ENCODE measurements around the gene PAFAH1B2. TPM values are rescaled to one million over a fixed set of nuclear protein-coding genes. Genes with fewer than 3 reads are reported as not detected.

PAFAH1B2 gene
- total RNA-seq, 1 experiment from 2014 or later = 154 TPM

- Histone ChIP-seq H3K4me1 (ENCODE audit: control insufficient read depth in 1 of 2, insufficient read depth in 2 of 2, low read length in 2 of 2) (peaks cover 12 to 22% of the 10 kb centered on the region in 2 experiments), H3K79me2 (ENCODE audit: insufficient read depth, low read length) (no peaks in the 10 kb centered on the region), H3K36me3 (ENCODE audit: control insufficient read depth in 1 of 2, insufficient read depth in 2 of 2, low read length in 2 of 2) (peaks cover 0 to 7% of the 10 kb centered on the region in 2 experiments; a peak in 1 of 4 replicates), H3K4me2 (ENCODE audit: low read length) (no peak overlapping the region), H3K27me3 (ENCODE audit: insufficient read depth, low read length) (no peaks in the 10 kb centered on the region), H3K27ac (ENCODE audit: low read depth, low read length) (no peak overlapping the region), H3K9me2 (ENCODE audit: insufficient read depth) (no peaks in the 10 kb centered on the region), H4K20me1 (ENCODE audit: insufficient read depth) (no peaks in the 10 kb centered on the region), H3K4me3 (replicated peaks in 1 of 2; ENCODE audit: low read depth in 1 of 2, low read length in 2 of 2) (no peak overlapping the region), H3K9ac (ENCODE audit: low read length) (no peak overlapping the region), H2AFZ (ENCODE audit: low read depth, low read length, poor library complexity, severe bottlenecking) (no peak overlapping the region), H3K9me3 (ENCODE audit: control insufficient read depth in 1 of 2, insufficient read depth in 1 of 2, low read depth in 1 of 2, low read length in 2 of 2) (no peaks in the 10 kb centered on the region)
- no TSS peak for BruUV-seq (replicated peaks)
- ChIA-PET RAD21 (ENCODE audit: low non-redundant PET in 1 of 2, low total read pairs in 2 of 2, uncharacterized antibody in 2 of 2, unreplicated experiment in 2 of 2) (no interaction called here), CTCF (no interaction called here), POLR2A (no interaction called here)
- ATAC-seq (no peak), DNase-seq (ENCODE audit: low read depth, low spot score) (no peak)
- intact Hi-C loops (cut with micrococcal nuclease) = no loop called here
- TF ChIP-seq TCF7L2 (IDR thresholded peaks at IDR 0.05; ENCODE audit: borderline replicate concordance, extremely low read depth, insufficient read depth, insufficient read length) = no peak
- no peak for TF ChIP-seq YY1 (IDR thresholded peaks at IDR 0.05; ENCODE audit: extremely low read depth, insufficient replicate concordance, low read depth, low read length)
- TF ChIP-seq CTCF (IDR thresholded peaks at IDR 0.05 in 2 of 3, conservative IDR thresholded peaks at IDR 0.05 in 1 of 3; ENCODE audit: borderline replicate concordance in 1 of 3, insufficient read depth in 1 of 3, low read depth in 2 of 3, low read length in 2 of 3) = no peak
- no peak for TF ChIP-seq EZH2phosphoT487 (IDR thresholded peaks at IDR 0.05; ENCODE audit: borderline replicate concordance)
- TF ChIP-seq CBX3 (IDR thresholded peaks at IDR 0.05; ENCODE audit: low read depth) = no peak
- TF ChIP-seq JUND (IDR thresholded peaks at IDR 0.05) = no peak
- no peak for TF ChIP-seq CEBPB (IDR thresholded peaks at IDR 0.05; ENCODE audit: low read depth)
- no peak for TF ChIP-seq RAD21 (IDR thresholded peaks at IDR 0.05; ENCODE audit: low read depth)
- no peak for TF ChIP-seq POLR2AphosphoS5 (IDR thresholded peaks at IDR 0.05; ENCODE audit: low read depth, low read length)
- TF ChIP-seq, protein P1, sequence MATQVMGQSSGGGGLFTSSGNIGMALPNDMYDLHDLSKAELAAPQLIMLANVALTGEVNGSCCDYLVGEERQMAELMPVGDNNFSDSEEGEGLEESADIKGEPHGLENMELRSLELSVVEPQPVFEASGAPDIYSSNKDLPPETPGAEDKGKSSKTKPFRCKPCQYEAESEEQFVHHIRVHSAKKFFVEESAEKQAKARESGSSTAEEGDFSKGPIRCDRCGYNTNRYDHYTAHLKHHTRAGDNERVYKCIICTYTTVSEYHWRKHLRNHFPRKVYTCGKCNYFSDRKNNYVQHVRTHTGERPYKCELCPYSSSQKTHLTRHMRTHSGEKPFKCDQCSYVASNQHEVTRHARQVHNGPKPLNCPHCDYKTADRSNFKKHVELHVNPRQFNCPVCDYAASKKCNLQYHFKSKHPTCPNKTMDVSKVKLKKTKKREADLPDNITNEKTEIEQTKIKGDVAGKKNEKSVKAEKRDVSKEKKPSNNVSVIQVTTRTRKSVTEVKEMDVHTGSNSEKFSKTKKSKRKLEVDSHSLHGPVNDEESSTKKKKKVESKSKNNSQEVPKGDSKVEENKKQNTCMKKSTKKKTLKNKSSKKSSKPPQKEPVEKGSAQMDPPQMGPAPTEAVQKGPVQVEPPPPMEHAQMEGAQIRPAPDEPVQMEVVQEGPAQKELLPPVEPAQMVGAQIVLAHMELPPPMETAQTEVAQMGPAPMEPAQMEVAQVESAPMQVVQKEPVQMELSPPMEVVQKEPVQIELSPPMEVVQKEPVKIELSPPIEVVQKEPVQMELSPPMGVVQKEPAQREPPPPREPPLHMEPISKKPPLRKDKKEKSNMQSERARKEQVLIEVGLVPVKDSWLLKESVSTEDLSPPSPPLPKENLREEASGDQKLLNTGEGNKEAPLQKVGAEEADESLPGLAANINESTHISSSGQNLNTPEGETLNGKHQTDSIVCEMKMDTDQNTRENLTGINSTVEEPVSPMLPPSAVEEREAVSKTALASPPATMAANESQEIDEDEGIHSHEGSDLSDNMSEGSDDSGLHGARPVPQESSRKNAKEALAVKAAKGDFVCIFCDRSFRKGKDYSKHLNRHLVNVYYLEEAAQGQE (IDR thresholded peaks at IDR 0.05; ENCODE audit: low read depth) = no peak
- TF ChIP-seq, protein P2, sequence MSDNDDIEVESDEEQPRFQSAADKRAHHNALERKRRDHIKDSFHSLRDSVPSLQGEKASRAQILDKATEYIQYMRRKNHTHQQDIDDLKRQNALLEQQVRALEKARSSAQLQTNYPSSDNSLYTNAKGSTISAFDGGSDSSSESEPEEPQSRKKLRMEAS (IDR thresholded peaks at IDR 0.05) = no peak
- TF ChIP-seq, protein P3, sequence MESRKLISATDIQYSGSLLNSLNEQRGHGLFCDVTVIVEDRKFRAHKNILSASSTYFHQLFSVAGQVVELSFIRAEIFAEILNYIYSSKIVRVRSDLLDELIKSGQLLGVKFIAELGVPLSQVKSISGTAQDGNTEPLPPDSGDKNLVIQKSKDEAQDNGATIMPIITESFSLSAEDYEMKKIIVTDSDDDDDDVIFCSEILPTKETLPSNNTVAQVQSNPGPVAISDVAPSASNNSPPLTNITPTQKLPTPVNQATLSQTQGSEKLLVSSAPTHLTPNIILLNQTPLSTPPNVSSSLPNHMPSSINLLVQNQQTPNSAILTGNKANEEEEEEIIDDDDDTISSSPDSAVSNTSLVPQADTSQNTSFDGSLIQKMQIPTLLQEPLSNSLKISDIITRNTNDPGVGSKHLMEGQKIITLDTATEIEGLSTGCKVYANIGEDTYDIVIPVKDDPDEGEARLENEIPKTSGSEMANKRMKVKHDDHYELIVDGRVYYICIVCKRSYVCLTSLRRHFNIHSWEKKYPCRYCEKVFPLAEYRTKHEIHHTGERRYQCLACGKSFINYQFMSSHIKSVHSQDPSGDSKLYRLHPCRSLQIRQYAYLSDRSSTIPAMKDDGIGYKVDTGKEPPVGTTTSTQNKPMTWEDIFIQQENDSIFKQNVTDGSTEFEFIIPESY (IDR thresholded peaks at IDR 0.05; ENCODE audit: extremely low read depth, insufficient replicate concordance, low read length) = no peak
- no peak for TF ChIP-seq POLR2A (IDR thresholded peaks at IDR 0.05; ENCODE audit: borderline replicate concordance, extremely low read depth, insufficient read depth, insufficient read length)
These were observed 59.0 kb downstream of the PAFAH1B2 start for GRCh38 chr11:117203069-117203407.

Data from HCT116 (cell line).